Activated CD8-positive, alpha-beta memory T cell treated with anti-CD3 and anti-CD28 coated beads, Interleukin-2, amount 10 ng/mL, durations not matched to agents 7 days and 5 days (primary cell): Measurements from ENCODE around the gene INS. TPM values are rescaled to one million over a fixed set of nuclear protein-coding genes. Genes with fewer than 3 reads are reported as not detected.

Experiments
- ATAC-seq: fragments of 150-1000 bp; cut with Tn5 transposase; one replicate; pipeline ENCODE4 v1.10.0; 2021; ENCODE audit warnings: moderate library complexity
- CTCF ChIA-PET: fragments of 350-600 bp; sonication (Branson Sonifier 250); formaldehyde crosslinking; loops from one replicate; lab custom pipeline; 2021; ENCODE audit warnings: antibody characterized with exemption; lab: Charles Lee
- DNase-seq: peaks from one replicate; pipeline ENCODE4 v3.0.0-alpha.2; 2020
- H3K27ac Mint-ChIP-seq: one replicate; pipeline ENCODE4 v1.8.0; 2021; ENCODE audit warnings: mild to moderate bottlenecking, mixed read lengths
- H3K27me3 Mint-ChIP-seq: one replicate; pipeline ENCODE4 v1.8.0; 2021; ENCODE audit warnings: mixed read lengths
- H3K36me3 Mint-ChIP-seq: one replicate; pipeline ENCODE4 v1.8.0; 2021; ENCODE audit warnings: mild to moderate bottlenecking, mixed read lengths
- H3K4me1 Mint-ChIP-seq: one replicate; pipeline ENCODE4 v1.8.0; 2021; ENCODE audit warnings: mixed read lengths
- H3K4me3 Mint-ChIP-seq: one replicate; pipeline ENCODE4 v1.8.0; 2021; ENCODE audit warnings: mild to moderate bottlenecking, moderate library complexity, mixed read lengths
- H3K9me3 Mint-ChIP-seq: one replicate; pipeline ENCODE4 v1.8.0; 2022; ENCODE audit warnings: low read depth, mixed read lengths
- total RNA-seq, 2 experiments: library from RNA; stranded (reverse); gene quantifications; one replicate each; pipeline ENCODE4 v1.2.3, GENCODE V29; 2021

INS gene
- total RNA-seq, 2 experiments from 2014 or later = not detected

- Mint-ChIP-seq H3K4me1 (no peaks in the 10 kb centered on the region), H3K27ac (no peak overlapping the region), H3K36me3 (no peaks in the 10 kb centered on the region), H3K4me3 (no peak overlapping the region), H3K9me3 (no peaks in the 10 kb centered on the region), H3K27me3 (peaks cover 13% of the 10 kb centered on the region)
- DNase-seq (no peak), ATAC-seq (no peak)
- CTCF ChIA-PET = no interaction called here
Observed at GRCh38 chr11:2122907-2123627, 37.9 kb downstream of the INS start.

GRCh38 chr11:2122222-2122906 lies 38.6 kb downstream of the INS start:
- CTCF ChIA-PET = no interaction called here
- Mint-ChIP-seq H3K4me1 (no peaks in the 10 kb centered on the region), H3K36me3 (no peaks in the 10 kb centered on the region), H3K27ac (no peak overlapping the region), H3K4me3 (no peak overlapping the region), H3K27me3 (peaks cover 19% of the 10 kb centered on the region), H3K9me3 (no peaks in the 10 kb centered on the region)
- no peak for DNase-seq
- ATAC-seq = no peak

- ATAC-seq (no peak), DNase-seq (no peak)
- no peaks in the 10 kb centered on the region for H3K4me1 Mint-ChIP-seq
- no peak overlapping the region for H3K27ac Mint-ChIP-seq
- peaks cover 22% of the 10 kb centered on the region for H3K27me3 Mint-ChIP-seq
- no peaks in the 10 kb centered on the region for H3K36me3 Mint-ChIP-seq
- no peaks in the 10 kb centered on the region for H3K9me3 Mint-ChIP-seq
- CTCF ChIA-PET = no interaction called here
- no peak overlapping the region for H3K4me3 Mint-ChIP-seq
Observed at GRCh38 chr11:2121227-2122130, 39.5 kb downstream of the INS start.

GRCh38 chr11:2120359-2121100 lies 40.5 kb downstream of the INS start:
- Mint-ChIP-seq H3K36me3 (no peaks in the 10 kb centered on the region), H3K27ac (no peak overlapping the region), H3K9me3 (no peaks in the 10 kb centered on the region), H3K4me3 (no peak overlapping the region), H3K27me3 (peaks cover 26% of the 10 kb centered on the region), H3K4me1 (no peaks in the 10 kb centered on the region)
- DNase-seq (no peak), ATAC-seq (no peak)
- CTCF ChIA-PET = no interaction called here

- Mint-ChIP-seq H3K27me3 (peaks cover 26% of the 10 kb centered on the region), H3K27ac (no peak overlapping the region), H3K9me3 (no peaks in the 10 kb centered on the region), H3K4me3 (no peak overlapping the region), H3K36me3 (no peaks in the 10 kb centered on the region), H3K4me1 (no peaks in the 10 kb centered on the region)
- CTCF ChIA-PET = no interaction called here
- DNase-seq (no peak), ATAC-seq (no peak)
Observed at GRCh38 chr11:2118677-2119076, 42.3 kb downstream of the INS start.

GRCh38 chr11:2116680-2117079 lies 44.3 kb downstream of the INS start:
- H3K9me3 Mint-ChIP-seq = no peaks in the 10 kb centered on the region
- H3K4me3 Mint-ChIP-seq = no peak overlapping the region
- no peak overlapping the region for H3K27ac Mint-ChIP-seq
- peaks cover 26% of the 10 kb centered on the region for H3K27me3 Mint-ChIP-seq
- no peak for DNase-seq
- H3K4me1 Mint-ChIP-seq = no peaks in the 10 kb centered on the region
- no peaks in the 10 kb centered on the region for H3K36me3 Mint-ChIP-seq
- CTCF ChIA-PET = no interaction called here
- no peak for ATAC-seq

GRCh38 chr11:2115308-2115707 lies 45.7 kb downstream of the INS start:
- H3K9me3 Mint-ChIP-seq = no peaks in the 10 kb centered on the region
- no peak for ATAC-seq
- CTCF ChIA-PET = interaction anchor here (0.8 kb wide), 1 partner anchor 37 kb away, joined by 3 read pairs; no protein-coding TSS in a partner anchor
- no peak overlapping the region for H3K27ac Mint-ChIP-seq
- no peaks in the 10 kb centered on the region for H3K4me1 Mint-ChIP-seq
- H3K36me3 Mint-ChIP-seq = no peaks in the 10 kb centered on the region
- H3K4me3 Mint-ChIP-seq = no peak overlapping the region
- DNase-seq = no peak
- H3K27me3 Mint-ChIP-seq = peaks cover 26% of the 10 kb centered on the region

- Mint-ChIP-seq H3K4me1 (no peaks in the 10 kb centered on the region), H3K9me3 (no peaks in the 10 kb centered on the region), H3K4me3 (no peak overlapping the region), H3K36me3 (no peaks in the 10 kb centered on the region), H3K27me3 (peaks cover 28% of the 10 kb centered on the region), H3K27ac (no peak overlapping the region)
- CTCF ChIA-PET = interaction anchor here (0.8 kb wide), 1 partner anchor 38 kb away, joined by 3 read pairs; no protein-coding TSS in a partner anchor
- ATAC-seq = no peak
- no peak for DNase-seq
Observed at GRCh38 chr11:2114430-2115241, 46.4 kb downstream of the INS start.

GRCh38 chr11:2113776-2114175 lies 47.2 kb downstream of the INS start:
- no peaks in the 10 kb centered on the region for H3K4me1 Mint-ChIP-seq
- H3K27ac Mint-ChIP-seq = no peak overlapping the region
- no peak for DNase-seq
- no peaks in the 10 kb centered on the region for H3K36me3 Mint-ChIP-seq
- ATAC-seq = no peak
- CTCF ChIA-PET = no interaction called here
- no peaks in the 10 kb centered on the region for H3K9me3 Mint-ChIP-seq
- H3K27me3 Mint-ChIP-seq = peaks cover 25% of the 10 kb centered on the region
- no peak overlapping the region for H3K4me3 Mint-ChIP-seq

GRCh38 chr11:2110521-2110920 lies 50.5 kb downstream of the INS start:
- H3K27ac Mint-ChIP-seq = no peak overlapping the region
- DNase-seq = no peak
- no peak overlapping the region for H3K4me3 Mint-ChIP-seq
- peaks cover 9% of the 10 kb centered on the region for H3K27me3 Mint-ChIP-seq
- no peaks in the 10 kb centered on the region for H3K9me3 Mint-ChIP-seq
- CTCF ChIA-PET = no interaction called here
- no peak for ATAC-seq
- no peaks in the 10 kb centered on the region for H3K4me1 Mint-ChIP-seq
- H3K36me3 Mint-ChIP-seq = no peaks in the 10 kb centered on the region
